Epithelial cell of esophagus (primary cell): ENCODE data around the gene AEBP1.

Source experiments
- DNase-seq: peaks from one replicate; pipeline ENCODE4 v3.0.0; 2010; ENCODE audit warnings: low read depth
- H3K4me3 ChIP-seq: 2 replicates; pipeline ENCODE4 v1.5.1; 2011; ENCODE audit warnings: mild to moderate bottlenecking, low read length, control low read depth
- TF ChIP-seq, protein P1 (sequence below): IDR thresholded peaks from 2 replicates; pipeline ENCODE4 v1.5.1; 2011; ENCODE audit warnings: low read depth, mild to moderate bottlenecking, low read length, control low read depth, inconsistent platforms; ENCODE audit not compliant: insufficient read depth; ENCODE audit errors: missing control alignments

The AEBP1 gene

DNA sequence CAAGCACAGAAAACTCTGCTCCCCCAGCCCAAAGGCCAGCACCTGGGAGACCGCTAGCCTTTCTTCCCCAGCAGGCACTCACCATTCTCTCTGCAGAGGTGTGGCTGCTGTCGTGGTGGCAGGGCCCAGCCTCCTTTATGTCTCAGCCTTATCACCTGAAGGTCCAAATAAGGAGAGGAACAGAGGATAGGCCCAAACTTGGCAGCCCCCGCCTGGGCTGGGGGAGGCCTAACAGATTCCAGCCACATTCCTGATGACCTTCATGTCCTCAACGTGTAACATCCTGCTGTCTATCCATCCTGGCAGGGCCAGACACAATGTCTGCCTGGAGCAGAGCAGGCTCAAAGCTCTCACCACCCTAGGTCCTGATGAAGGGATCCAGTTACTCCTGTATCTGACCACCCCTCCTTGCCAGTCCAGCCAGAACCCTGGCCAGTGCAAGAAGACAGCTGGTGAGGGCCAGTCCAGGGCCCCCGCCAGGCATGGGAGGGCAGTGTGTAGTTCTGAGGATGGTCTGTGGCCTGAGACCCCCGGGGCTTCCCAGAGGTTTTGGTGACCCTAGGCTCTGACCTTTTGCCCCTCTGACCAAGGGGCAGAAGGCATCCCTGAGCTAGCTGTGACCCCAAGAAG lies 37.2 kb downstream of the AEBP1 start, which contains the start of gene MYL7:
MYL7 (minus strand) TSS at position 112 of the 630 bp plus-strand sequence; CDS start at position 85, 27 bp downstream.
- no peak within 1 kb of the TSS for H3K4me3 ChIP-seq
- no peak for DNase-seq
- TF ChIP-seq, protein P1, sequence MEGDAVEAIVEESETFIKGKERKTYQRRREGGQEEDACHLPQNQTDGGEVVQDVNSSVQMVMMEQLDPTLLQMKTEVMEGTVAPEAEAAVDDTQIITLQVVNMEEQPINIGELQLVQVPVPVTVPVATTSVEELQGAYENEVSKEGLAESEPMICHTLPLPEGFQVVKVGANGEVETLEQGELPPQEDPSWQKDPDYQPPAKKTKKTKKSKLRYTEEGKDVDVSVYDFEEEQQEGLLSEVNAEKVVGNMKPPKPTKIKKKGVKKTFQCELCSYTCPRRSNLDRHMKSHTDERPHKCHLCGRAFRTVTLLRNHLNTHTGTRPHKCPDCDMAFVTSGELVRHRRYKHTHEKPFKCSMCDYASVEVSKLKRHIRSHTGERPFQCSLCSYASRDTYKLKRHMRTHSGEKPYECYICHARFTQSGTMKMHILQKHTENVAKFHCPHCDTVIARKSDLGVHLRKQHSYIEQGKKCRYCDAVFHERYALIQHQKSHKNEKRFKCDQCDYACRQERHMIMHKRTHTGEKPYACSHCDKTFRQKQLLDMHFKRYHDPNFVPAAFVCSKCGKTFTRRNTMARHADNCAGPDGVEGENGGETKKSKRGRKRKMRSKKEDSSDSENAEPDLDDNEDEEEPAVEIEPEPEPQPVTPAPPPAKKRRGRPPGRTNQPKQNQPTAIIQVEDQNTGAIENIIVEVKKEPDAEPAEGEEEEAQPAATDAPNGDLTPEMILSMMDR = no peak

DNA sequence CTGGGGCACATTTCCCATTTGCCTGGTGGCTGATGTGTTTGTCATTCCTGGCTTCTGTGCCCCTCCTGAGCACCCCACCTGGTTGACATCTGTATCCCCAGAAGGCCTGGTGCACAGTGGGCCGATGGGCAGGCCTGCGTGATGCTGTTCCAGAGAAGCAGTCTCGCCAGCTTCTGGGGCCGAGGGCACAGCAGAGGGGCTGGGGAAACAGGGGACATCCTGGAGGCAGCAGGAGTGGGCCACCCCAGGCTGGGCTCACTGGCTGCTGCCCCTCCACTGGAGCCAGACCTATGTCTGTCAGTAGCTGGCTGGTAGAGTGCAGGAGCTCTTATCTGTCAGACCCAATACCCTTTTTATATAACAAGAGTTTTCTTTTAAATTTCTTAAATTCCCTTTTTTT lies 37.9 kb downstream of the AEBP1 start:
- TF ChIP-seq, protein P1 = no peak
- DNase-seq = no peak
- no peak overlapping the region for H3K4me3 ChIP-seq

DNA sequence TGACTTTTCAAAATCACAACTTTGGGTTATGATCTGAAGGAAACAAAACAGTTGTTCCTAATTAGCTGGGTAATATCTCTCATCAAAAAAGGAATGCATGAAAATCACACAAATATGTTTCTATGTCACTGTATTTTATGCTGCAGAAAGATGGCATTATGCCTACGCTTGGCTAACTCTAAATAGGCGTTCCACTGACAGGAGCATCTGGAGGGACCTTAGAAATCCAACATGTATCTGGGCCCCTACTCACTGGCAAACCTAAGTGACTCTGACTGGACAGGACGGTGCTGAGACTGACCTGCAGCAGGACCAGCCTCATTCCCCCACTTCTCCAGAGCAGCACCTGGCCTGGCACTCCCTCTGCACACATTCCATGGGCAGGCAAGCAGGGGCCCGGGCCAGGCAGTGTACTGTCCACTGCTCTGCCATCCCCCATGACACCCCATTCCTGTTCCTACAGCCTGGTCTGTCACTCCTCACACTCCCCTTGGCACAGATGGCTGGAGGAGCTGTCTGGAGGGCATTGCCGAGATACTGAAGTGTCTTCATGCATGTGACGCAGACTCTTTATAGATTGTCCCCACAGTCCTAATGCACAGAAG lies 39.6 kb downstream of the AEBP1 start:
- TF ChIP-seq, protein P1 = no peak
- H3K4me3 ChIP-seq = no peak overlapping the region
- no peak for DNase-seq

DNA sequence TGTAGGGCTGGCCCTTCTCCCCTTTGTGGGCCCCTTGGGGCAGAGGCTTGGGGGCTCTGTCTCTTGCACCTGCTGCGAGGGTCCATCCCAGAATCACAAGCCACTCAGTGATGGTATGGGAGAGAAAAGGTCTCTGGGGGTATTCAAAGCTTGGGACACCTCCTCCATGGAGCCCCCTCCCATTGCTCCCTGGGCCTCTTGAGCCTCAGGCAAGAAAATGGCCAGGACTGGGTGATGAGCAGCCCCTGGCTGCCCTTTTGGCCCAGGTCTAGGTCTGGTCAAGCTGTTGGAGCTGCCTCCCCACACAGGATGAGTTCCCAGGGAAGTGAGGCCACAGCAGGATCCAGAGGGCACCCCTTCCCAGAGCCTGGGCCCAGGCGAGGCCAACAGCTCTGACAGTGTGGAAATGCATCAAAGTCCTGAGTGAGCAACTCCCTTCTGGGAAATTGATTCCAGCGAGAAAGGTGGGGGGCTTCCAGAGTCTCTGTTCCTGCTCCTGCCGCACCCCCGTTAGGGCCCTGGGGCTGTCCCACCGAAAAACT lies 40.4 kb downstream of the AEBP1 start:
- TF ChIP-seq, protein P1 = no peak
- DNase-seq = no peak
- no peak overlapping the region for H3K4me3 ChIP-seq

DNA sequence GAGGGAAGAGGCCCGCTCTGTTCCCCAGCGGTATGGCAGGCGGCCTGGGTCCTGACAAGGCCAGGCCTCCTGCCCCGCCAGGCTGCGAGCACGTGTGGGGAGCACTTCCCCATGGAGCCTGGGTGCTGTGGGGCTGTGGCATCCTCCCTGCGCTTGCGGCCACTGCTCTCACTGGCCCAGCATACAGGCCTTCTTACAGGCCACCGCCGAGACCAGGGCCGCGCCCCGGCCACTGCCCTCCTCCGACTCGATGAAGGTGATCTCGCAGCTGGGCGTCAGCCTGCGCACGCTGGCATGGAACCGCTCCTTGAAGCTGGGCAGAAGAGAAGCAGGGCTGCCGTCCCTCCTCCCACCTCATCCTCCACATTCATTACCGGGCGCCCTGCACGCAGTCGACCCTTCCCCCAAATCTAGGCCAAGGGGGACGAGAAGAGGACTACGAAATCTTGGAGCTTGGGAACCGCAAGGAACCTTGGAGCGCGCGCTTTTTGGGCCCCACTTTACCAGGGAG lies 40.9 kb downstream of the AEBP1 start:
- TF ChIP-seq, protein P1 = no peak
- DNase-seq = no peak
- peak overlapping the region; percentile 34 for H3K4me3 ChIP-seq

DNA sequence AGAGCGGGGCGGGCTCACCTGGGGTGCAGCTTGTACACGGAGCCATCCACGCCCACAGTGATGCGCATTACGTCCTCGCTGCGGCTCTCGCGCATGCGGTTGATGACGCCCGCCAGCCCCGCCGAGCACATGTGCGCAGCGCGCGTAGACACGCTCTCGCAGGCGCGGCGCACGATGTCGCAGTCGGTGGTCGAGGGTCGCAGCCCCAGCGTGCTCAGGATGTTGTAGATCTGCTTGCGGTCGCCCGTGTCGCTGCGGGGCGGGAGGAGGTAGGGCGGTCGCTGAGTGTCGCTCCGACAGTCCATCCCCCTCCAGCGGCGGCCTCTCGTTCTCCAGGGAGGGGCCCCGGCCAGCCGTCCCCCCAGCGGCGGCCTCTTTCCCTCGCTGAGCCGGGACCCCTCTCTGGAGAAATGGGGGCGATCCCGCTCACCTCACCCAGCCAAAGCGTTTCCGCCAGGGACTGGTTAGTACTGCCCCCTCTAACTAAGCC lies 41.4 kb downstream of the AEBP1 start:
- TF ChIP-seq, protein P1 = no peak
- peak overlapping the region; percentile 34 for H3K4me3 ChIP-seq

More for the DNA sequence above, 41.4 kb downstream of the AEBP1 start:
- peak; percentile 46 for DNase-seq
